HCT116 (cell line): ENCODE results near the gene PDE9A. TPM values are rescaled to one million over a fixed set of nuclear protein-coding genes. Genes with fewer than 3 reads are reported as not detected.

Source experiments
- ATAC-seq: fragments of 200-7000 bp; cut with Tn5 transposase; 2 replicates; pipeline ENCODE4 v1.9.1; 2020; ENCODE audit warnings: mild to moderate bottlenecking, moderate library complexity
- BruUV-seq: library from RNA; stranded (reverse); fragments of 400-500 nt; replicated peaks from 2 replicates; lab custom pipeline; 2021; lab: Mats Ljungman, UMichigan
- CTCF ChIA-PET: fragments of 300-600 bp; sonication (Branson Sonifier 250); formaldehyde crosslinking; loops from one replicate; lab custom pipeline; 2021; ENCODE audit warnings: antibody characterized with exemption; lab: Charles Lee
- POLR2A ChIA-PET: fragments of 300-600, 350-600 bp; sonication (Branson Sonifier 250); formaldehyde crosslinking; loops from one replicate; lab custom pipeline; 2021; ENCODE audit warnings: antibody characterized with exemption; lab: Charles Lee
- RAD21 ChIA-PET, 2 experiments: fragments of 300-600 bp; sonication (Branson Sonifier 250); formaldehyde crosslinking; loops; one replicate each; lab custom pipeline; 2023; ENCODE audit warnings: low total read pairs in 2 of 2; ENCODE audit not compliant: uncharacterized antibody in 2 of 2, unreplicated experiment in 2 of 2, low non-redundant PET in 1 of 2; lab: Charles Lee
- DNase-seq: peaks from one replicate; pipeline ENCODE4 v3.0.0-alpha.2; 2010; ENCODE audit warnings: low read depth, low spot score
- H2AFZ ChIP-seq: fragments of 200-600 bp; shearing (Covaris generic), sonication (generic); 2 replicates; pipeline ENCODE4 v1.6.1; 2017; ENCODE audit warnings: low read depth, mixed run types, mixed read lengths, antibody characterized with exemption, low read length; ENCODE audit not compliant: poor library complexity, severe bottlenecking
- H3K27ac ChIP-seq: 2 replicates; pipeline ENCODE4 v1.5.1; 2012; ENCODE audit warnings: low read depth, low read length
- H3K27me3 ChIP-seq: fragments of 200-600 bp; sonication (generic); 2 replicates; pipeline ENCODE4 v1.6.1; 2016; ENCODE audit warnings: mixed run types, low read length, mixed read lengths; ENCODE audit not compliant: insufficient read depth
- H3K36me3 ChIP-seq, 2 experiments: fragments of 200-500 bp in 1 of 2; fragments of 200-600 bp in 1 of 2; sonication (Bioruptor generic) in 1 of 2; sonication (generic) in 1 of 2; 2 replicates each; pipeline versions ENCODE4 v1.5.1 to v1.6.1; 2014 to 2016; ENCODE audit warnings: low read length in 2 of 2, inconsistent platforms in 1 of 2, mixed read lengths in 1 of 2, mixed run types in 1 of 2; ENCODE audit not compliant: insufficient read depth in 2 of 2, control insufficient read depth in 1 of 2
- H3K4me1 ChIP-seq, 2 experiments: fragments of 200-600 bp in 1 of 2; sonication (generic) in 1 of 2; 2 replicates each; pipeline versions ENCODE4 v1.5.1 to v1.6.1; 2012 to 2017; ENCODE audit warnings: low read length in 2 of 2, inconsistent platforms in 1 of 2, mild to moderate bottlenecking in 1 of 2, mixed read lengths in 1 of 2, mixed run types in 1 of 2, moderate library complexity in 1 of 2; ENCODE audit not compliant: insufficient read depth in 2 of 2, control insufficient read depth in 1 of 2
- H3K4me2 ChIP-seq: fragments of 200-600 bp; sonication (generic); 2 replicates; pipeline ENCODE4 v1.6.1; 2017; ENCODE audit warnings: mixed run types, low read length, mixed read lengths
- H3K4me3 ChIP-seq, 2 experiments: fragments of 200-600 bp in 1 of 2; sonication (generic) in 1 of 2; replicated peaks in 1 of 2; 2 replicates each; pipeline ENCODE4 v1.5.1; 2011 to 2016; ENCODE audit warnings: low read length in 2 of 2, control low read depth in 1 of 2, low read depth in 1 of 2, mild to moderate bottlenecking in 1 of 2, mixed read lengths in 1 of 2, mixed run types in 1 of 2
- H3K79me2 ChIP-seq: fragments of 200-600 bp; sonication (generic); 2 replicates; pipeline ENCODE4 v1.6.1; 2017; ENCODE audit warnings: mild to moderate bottlenecking, mixed run types, low read length, moderate library complexity, mixed read lengths; ENCODE audit not compliant: insufficient read depth
- H3K9ac ChIP-seq: fragments of 200-600 bp; sonication (generic); 2 replicates; pipeline ENCODE4 v1.6.1; 2016; ENCODE audit warnings: low read length, mixed read lengths
- H3K9me2 ChIP-seq: fragments of 200-600 bp; sonication (generic), shearing (Covaris generic); 2 replicates; pipeline ENCODE4 v1.6.1; 2017; ENCODE audit warnings: mixed run types, mild to moderate bottlenecking, moderate library complexity; ENCODE audit not compliant: insufficient read depth
- H3K9me3 ChIP-seq, 2 experiments: fragments of 200-500 bp in 1 of 2; fragments of 200-600 bp in 1 of 2; sonication (Bioruptor generic) in 1 of 2; sonication (generic) in 1 of 2; 2 replicates each; pipeline ENCODE4 v1.6.1; 2014 to 2017; ENCODE audit warnings: low read length in 2 of 2, mixed read lengths in 2 of 2, inconsistent platforms in 1 of 2, low read depth in 1 of 2, mild to moderate bottlenecking in 1 of 2, mixed run types in 1 of 2, moderate library complexity in 1 of 2; ENCODE audit not compliant: control insufficient read depth in 1 of 2, insufficient read depth in 1 of 2
- H4K20me1 ChIP-seq: fragments of 200-600 bp; sonication (generic), shearing (Covaris generic); 2 replicates; pipeline ENCODE4 v1.6.1; 2017; ENCODE audit warnings: mixed run types, mild to moderate bottlenecking, moderate library complexity; ENCODE audit not compliant: insufficient read depth
- CBX3 ChIP-seq: IDR thresholded peaks from 2 replicates; pipeline ENCODE4 v1.6.1; 2012; ENCODE audit warnings: low read depth
- CEBPB ChIP-seq: IDR thresholded peaks from 2 replicates; pipeline ENCODE4 v1.6.1; 2012; ENCODE audit warnings: low read depth
- EGR1 ChIP-seq: IDR thresholded peaks from 2 replicates; pipeline ENCODE4 v1.6.1; 2012; ENCODE audit warnings: low read depth
- FOSL1 ChIP-seq: IDR thresholded peaks from 2 replicates; pipeline ENCODE4 v1.6.1; 2012; ENCODE audit warnings: low read depth
- JUND ChIP-seq: IDR thresholded peaks from 2 replicates; pipeline ENCODE4 v1.6.1; 2012
- MAX ChIP-seq: IDR thresholded peaks from 2 replicates; pipeline ENCODE4 v1.6.1; 2012
- POLR2A ChIP-seq: IDR thresholded peaks from 2 replicates; pipeline ENCODE4 v1.7.0; 2011; ENCODE audit warnings: borderline replicate concordance; ENCODE audit not compliant: insufficient read depth, insufficient read length; ENCODE audit errors: extremely low read depth
- POLR2AphosphoS5 ChIP-seq: IDR thresholded peaks from 2 replicates; pipeline ENCODE4 v1.6.1; 2011; ENCODE audit warnings: mild to moderate bottlenecking, low read depth, low read length, moderate library complexity
- RAD21 ChIP-seq: IDR thresholded peaks from 2 replicates; pipeline ENCODE4 v1.6.1; 2012; ENCODE audit warnings: low read depth, mild to moderate bottlenecking
- SIN3A ChIP-seq: IDR thresholded peaks from 2 replicates; pipeline ENCODE4 v1.6.1; 2012; ENCODE audit warnings: low read depth
- SP1 ChIP-seq: IDR thresholded peaks from 2 replicates; pipeline ENCODE4 v1.6.1; 2012; ENCODE audit warnings: low read depth
- SRF ChIP-seq: IDR thresholded peaks from 2 replicates; pipeline ENCODE4 v1.6.1; 2012; ENCODE audit warnings: low read depth
- TCF7L2 ChIP-seq: IDR thresholded peaks from 2 replicates; pipeline ENCODE4 v1.7.0; 2011; ENCODE audit warnings: borderline replicate concordance, inconsistent platforms; ENCODE audit not compliant: insufficient read depth, insufficient read length; ENCODE audit errors: extremely low read depth
- YY1 ChIP-seq: IDR thresholded peaks from 2 replicates; pipeline ENCODE4 v1.6.1; 2011; ENCODE audit warnings: low read length, low read depth, moderate library complexity, mild to moderate bottlenecking; ENCODE audit not compliant: insufficient replicate concordance; ENCODE audit errors: extremely low read depth
- ZFX ChIP-seq: fragments of 450-650 bp; IDR thresholded peaks from 2 replicates; pipeline ENCODE4 v1.6.1; 2017
- intact Hi-C: fragments of 100-400 bp; cut with micrococcal nuclease; formaldehyde crosslinking; loops from 2 replicates; pipeline ENCODE4 v1.10.0; 2022
- total RNA-seq: library from RNA; stranded (reverse); gene quantifications from one replicate; pipeline ENCODE4 v1.2.1, GENCODE V29; 2021; ENCODE audit not compliant: unreplicated experiment
- TF ChIP-seq, protein P1 (sequence below): IDR thresholded peaks from 2 replicates; pipeline ENCODE4 v1.6.1; 2011; ENCODE audit warnings: mild to moderate bottlenecking, low read length, moderate library complexity; ENCODE audit not compliant: insufficient replicate concordance; ENCODE audit errors: extremely low read depth
- TF ChIP-seq, protein P2 (sequence below): IDR thresholded peaks from 2 replicates; pipeline ENCODE4 v1.6.1; 2012

Gene PDE9A
- total RNA-seq, 1 experiment from 2014 or later, result 31.4 TPM

DNA sequence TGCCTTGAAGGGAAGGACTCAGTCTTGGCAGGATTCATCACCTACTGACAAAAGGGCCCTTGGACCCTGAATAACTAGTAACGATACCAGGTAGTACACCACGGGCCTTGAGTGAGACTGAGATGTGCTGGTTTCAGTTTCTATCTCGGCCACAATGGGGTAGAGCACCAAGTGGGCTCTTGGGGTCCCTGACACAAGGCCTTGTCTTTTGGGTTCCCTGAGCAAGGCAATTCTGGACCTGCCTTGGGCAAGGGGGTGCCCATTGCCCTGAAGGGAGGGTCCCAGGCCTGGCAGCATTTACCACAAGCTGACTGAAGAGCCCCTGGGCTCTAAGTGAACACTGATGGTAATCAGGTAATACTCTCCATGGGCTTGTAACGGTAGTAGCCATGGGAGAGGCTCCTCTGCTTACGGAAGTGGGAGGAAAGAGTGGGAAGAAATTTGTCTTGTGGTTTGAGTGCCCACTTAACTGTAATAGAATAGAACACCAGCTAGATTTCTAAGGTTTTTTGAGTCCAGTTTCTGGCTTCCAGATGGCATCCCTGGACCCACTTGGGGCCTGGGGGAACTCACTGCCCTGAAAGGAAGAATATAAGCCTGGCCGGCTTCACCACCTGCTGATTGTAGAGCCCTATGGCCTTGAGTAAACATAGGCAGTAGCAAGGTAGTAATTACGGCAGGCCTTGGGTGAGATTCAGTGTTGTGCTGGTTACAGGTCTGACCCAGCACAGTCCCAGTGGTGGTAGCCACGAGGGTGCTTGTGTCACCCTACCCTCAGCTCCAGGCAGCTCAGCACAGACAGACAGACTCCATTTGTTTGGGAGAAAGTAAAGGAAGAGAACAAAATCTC lies 167.4 kb downstream of the PDE9A start:
- Histone ChIP-seq H4K20me1 (no peaks in the 10 kb centered on the region), H3K79me2 (no peaks in the 10 kb centered on the region), H3K9ac (no peak overlapping the region), H3K4me1 (no peaks in the 10 kb centered on the region), H3K9me2 (no peaks in the 10 kb centered on the region), H3K27ac (no peak overlapping the region), H3K27me3 (no peaks in the 10 kb centered on the region), H3K9me3 (peaks cover 0 to 3% of the 10 kb centered on the region in 2 experiments; a peak in 1 of 4 replicates), H3K4me3 (no peak overlapping the region), H2AFZ (no peak overlapping the region), H3K4me2 (no peak overlapping the region), H3K36me3 (no peaks in the 10 kb centered on the region)
- ChIA-PET POLR2A (no interaction called here), RAD21 (no interaction called here), CTCF (interaction anchor here (3.3 kb wide), 1 partner anchor 228 kb away, joined by 16 read pairs; no protein-coding TSS in a partner anchor)
- TF ChIP-seq SRF (no peak), ZFX (no peak), RAD21 (no peak), SIN3A (no peak), YY1 (no peak), MAX (no peak), JUND (no peak), EGR1 (no peak), SP1 (no peak), CEBPB (no peak), FOSL1 (no peak), POLR2AphosphoS5 (no peak), TCF7L2 (no peak), POLR2A (no peak), CBX3 (no peak)
- TF ChIP-seq, protein P1, sequence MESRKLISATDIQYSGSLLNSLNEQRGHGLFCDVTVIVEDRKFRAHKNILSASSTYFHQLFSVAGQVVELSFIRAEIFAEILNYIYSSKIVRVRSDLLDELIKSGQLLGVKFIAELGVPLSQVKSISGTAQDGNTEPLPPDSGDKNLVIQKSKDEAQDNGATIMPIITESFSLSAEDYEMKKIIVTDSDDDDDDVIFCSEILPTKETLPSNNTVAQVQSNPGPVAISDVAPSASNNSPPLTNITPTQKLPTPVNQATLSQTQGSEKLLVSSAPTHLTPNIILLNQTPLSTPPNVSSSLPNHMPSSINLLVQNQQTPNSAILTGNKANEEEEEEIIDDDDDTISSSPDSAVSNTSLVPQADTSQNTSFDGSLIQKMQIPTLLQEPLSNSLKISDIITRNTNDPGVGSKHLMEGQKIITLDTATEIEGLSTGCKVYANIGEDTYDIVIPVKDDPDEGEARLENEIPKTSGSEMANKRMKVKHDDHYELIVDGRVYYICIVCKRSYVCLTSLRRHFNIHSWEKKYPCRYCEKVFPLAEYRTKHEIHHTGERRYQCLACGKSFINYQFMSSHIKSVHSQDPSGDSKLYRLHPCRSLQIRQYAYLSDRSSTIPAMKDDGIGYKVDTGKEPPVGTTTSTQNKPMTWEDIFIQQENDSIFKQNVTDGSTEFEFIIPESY, result no peak
- TF ChIP-seq, protein P2, sequence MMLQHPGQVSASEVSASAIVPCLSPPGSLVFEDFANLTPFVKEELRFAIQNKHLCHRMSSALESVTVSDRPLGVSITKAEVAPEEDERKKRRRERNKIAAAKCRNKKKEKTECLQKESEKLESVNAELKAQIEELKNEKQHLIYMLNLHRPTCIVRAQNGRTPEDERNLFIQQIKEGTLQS, result no peak
- BruUV-seq, result no TSS peak
- no peak for DNase-seq
- intact Hi-C loops, result no loop called here
- ATAC-seq, result no peak

Other genes starting within 250 kb of the PDE9A start
- gene UBASH3A, start 249.7 kb upstream of the PDE9A start, total RNA-seq, result 0.07 TPM
- gene RSPH1, start 157.4 kb upstream of the PDE9A start, total RNA-seq, result 1.5 TPM
- 15.0 TPM for gene SLC37A1, start 139.8 kb upstream of the PDE9A start, total RNA-seq
- 34.8 TPM for gene WDR4, start 225.9 kb downstream of the PDE9A start, total RNA-seq
- 35.2 TPM for gene NDUFV3, start 239.7 kb downstream of the PDE9A start, total RNA-seq